Activated naive CD8-positive, alpha-beta T cell treated with anti-CD3 and anti-CD28 coated beads, Interleukin-2, amount 50 U/mL, for 16 hours (primary cell): ENCODE results near the gene TSC2.
"Not testable (repeated sequence)": the region's sequence is repeated elsewhere in the genome, so short reads cannot be mapped to it uniquely, and the experiment has no call there.

Experiments
- DNase-seq: peaks from one replicate; pipeline ENCODE4 v3.0.0-alpha.2; 2020; ENCODE audit warnings: low read depth, low spot score

The TSC2 gene

DNA sequence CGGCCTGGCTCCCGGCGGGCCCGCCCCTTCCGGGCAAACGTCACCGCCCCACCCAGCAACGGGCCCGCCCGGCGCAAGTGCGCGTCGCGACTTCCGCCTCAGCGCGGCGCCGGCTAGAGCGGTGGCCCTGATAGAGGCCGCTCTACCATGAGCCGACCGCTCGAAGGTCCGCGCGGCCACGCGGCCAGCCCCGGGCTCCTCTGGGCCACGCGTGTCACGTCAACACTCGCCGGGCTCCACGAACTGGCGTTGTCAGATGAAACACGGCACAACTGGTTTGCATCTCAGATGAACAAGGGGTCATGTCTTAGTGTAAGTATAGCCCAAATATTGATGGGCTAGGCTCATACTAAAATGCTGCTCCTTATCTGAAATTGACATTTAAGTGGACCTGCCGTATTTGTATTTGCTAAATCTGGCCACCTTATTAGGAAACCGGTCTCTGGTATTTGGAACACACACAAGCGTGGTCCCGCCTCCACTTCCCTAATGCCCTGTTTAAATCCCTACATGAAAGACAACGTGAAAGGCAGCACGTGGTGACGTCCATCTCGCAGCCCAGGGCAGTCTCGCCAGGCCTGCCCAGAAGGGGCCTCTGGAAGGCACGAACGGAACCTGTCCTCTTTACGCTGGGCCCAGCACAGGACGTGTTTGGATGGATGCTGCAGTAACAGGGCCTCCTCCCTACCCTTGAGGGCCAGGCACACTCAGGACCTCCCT lies 37.8 kb upstream of the TSC2 start, which contains the start of gene ZNF598:
Gene ZNF598 (minus strand): TSS at position 31 of the 720 bp plus-strand sequence.
- peak; percentile 59 for DNase-seq

DNA sequence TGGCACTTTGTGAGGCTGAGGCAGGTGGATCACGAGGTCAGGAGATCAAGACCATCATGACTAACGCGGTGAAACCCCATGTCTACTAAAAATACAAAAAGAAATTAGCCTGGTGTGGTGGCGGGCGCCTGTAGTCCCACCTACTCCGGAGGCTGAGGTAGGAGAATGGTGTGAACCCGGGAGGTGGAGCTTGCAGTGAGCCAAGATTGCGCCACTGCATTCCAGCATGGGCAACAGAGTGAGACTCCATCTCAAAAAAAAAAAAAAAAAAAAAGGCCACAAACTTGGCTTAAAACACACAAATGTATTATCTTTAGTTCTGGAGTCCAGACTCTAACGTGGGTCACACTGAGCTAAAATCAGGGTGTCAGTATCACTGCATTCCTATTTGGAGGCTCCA lies 36.1 kb upstream of the TSC2 start:
- not testable (repeated sequence) for DNase-seq

DNA sequence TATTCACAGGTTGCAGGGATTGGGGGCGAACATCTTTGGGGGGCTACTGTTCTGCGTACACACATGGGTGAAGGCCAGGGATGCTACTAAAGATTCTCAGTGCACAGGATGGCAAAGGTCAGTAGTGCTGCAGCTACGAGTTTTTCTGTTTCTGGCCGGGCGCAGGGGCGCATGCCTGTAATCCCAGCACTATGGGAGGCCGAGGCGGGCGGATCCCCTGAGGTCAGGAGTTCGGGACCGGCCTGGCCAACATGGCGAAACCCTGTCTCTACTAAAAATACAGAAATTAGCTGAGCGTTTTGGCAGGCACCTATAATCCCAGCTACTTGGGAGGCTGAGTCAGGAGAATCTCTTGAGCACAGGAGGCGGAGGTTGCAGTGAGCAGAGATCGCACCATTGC lies 34.3 kb upstream of the TSC2 start:
- no peak for DNase-seq

DNA sequence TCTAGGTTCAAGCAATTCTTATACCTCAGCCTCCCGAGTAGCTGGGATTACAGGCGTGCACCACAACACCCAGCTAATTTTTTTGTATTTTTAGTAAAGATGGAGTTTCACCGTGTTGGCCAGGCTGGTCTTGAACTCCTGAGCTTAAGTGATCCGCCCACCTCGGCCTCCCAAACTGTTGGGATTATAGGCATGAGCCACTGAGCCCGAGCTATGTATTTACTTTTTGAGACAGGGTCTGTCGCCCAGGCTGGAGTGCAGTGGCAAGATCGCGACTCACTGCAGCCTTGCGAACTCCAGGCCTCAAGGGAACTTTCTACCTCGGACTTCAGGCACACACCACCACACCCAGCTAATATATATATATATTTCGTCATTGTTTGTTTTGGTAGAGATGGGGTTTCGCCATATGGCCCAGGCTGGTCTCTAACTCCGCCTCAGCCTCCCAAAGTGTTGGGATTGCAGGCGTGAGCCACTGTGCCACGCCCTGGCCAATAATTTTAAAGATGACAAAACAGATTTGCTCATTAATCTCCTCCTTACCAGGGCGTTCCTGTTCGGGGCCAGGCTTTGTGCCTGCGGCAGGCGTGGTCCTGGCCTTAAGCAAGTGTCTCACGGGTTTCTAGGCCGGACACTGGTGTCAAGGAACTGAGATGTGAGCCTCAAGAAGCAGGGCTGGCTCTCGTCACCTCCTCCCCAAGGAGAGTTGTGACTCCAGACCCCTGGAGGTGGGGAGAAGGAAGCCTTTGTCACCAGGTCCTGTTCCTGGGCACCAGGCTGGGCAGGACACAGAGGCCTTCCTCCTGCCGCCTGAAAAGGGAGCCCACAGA lies 32.5 kb upstream of the TSC2 start:
- DNase-seq = no peak

DNA sequence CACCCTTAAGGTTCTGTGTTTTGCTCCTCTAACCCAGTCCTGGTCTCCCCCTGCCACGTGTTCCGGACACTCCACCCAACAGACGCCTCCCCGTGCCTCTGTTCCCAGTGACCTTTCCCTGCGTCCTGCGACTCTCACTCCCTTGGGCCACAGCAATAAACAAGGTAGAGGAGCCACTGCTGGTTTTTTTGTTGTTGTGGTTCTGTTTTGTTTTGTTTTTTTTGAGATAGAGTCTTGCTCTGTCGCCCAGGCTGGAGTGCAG lies 31.9 kb upstream of the TSC2 start:
- no peak for DNase-seq

DNA sequence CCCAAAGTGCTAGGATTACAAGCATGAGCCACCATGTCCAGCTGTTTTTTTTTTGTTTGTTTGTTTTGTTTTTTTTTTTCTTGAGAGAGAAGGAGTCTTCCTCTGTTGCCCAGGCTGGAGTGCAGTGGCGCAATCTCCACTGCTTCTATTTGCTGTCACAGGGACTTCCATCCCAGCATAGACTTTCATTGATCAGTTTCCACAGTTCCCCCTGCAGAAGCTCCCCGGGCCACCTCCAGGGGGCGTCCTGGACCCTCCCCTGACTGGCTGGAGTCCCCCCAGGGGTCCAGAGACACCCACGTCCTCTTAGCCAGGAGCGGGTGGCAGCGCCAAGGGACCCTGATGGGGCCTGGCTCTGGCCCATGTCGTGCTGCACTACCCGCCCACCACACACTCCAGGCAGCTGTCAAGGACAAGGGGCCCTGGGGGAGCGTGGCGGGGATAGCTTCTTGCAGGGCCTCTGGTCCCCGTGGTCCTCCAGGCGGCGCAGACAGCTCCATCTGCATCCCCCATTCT lies 31.3 kb upstream of the TSC2 start:
- DNase-seq = no peak

DNA sequence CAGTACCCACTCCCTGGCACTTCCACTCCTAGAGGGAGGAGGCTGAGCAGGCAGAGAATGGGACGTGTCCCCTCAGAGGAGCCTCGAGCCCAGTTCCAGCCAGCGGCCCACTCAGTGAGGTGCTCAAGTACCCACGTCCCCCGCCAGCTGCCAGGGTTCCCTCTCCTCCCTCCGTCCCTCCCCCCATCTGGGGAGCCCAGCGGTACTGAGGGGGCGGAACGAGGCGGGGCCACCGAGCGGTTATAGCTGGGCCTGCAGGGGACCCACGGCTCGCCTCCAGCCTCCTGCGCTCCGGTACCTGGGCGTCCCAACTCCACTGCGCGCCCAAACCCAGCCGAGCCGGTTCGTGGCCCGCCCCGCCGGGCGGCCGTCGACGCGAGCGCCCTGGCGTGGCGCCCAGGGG lies 28.3 kb upstream of the TSC2 start, which contains the start of gene NPW:
Gene NPW (plus strand): TSS at position 268 of the 403 bp plus-strand sequence.
- DNase-seq = peak; percentile 29

DNA sequence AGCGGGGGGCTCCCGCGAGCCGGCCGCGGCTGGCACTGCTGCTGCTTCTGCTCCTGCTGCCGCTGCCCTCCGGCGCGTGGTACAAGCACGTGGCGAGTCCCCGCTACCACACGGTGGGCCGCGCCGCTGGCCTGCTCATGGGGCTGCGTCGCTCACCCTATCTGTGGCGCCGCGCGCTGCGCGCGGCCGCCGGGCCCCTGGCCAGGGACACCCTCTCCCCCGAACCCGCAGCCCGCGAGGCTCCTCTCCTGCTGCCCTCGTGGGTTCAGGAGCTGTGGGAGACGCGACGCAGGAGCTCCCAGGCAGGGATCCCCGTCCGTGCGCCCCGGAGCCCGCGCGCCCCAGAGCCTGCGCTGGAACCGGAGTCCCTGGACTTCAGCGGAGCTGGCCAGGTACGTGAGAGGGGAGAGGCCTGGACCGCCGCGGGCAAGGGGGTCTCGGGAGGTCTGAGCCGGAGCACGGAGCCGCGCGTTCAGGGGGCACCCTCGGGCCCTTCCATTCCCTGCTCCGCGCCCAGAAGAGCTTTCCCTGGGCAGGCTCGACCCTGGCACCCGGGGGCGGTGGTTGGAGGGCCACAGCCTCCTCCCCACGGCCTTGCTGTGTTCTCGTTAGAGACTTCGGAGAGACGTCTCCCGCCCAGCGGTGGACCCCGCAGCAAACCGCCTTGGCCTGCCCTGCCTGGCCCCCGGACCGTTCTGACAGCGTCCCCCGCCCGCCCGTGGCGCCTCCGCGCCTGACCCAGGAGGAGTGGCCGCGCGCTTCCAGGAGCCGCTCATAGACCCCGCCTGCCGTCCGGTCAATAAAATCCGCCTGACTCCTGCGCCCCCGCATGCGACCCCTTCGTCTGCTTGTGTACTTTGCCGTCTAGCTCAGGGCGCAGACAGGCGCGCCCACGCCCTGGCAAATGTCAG lies 27.6 kb upstream of the TSC2 start:
- no peak for DNase-seq

DNA sequence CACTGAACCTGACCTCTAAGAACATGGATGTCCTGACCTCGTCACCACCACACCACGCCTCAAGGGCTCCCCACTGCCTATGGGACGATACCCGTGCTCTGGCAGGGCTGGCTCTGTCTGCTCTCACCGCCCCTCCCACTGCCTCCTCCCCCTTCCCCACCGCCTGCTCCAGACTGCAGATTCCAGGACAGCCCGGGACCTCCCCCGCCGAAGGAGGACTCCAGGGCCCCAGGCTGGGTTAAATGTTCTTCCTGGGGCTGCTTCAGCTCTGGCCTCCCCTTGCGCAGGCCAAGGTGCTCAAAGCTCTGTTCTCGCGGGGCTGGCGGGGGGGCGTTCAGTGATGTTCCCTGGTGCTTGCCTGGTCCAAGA lies 25.1 kb upstream of the TSC2 start:
- DNase-seq = no peak

DNA sequence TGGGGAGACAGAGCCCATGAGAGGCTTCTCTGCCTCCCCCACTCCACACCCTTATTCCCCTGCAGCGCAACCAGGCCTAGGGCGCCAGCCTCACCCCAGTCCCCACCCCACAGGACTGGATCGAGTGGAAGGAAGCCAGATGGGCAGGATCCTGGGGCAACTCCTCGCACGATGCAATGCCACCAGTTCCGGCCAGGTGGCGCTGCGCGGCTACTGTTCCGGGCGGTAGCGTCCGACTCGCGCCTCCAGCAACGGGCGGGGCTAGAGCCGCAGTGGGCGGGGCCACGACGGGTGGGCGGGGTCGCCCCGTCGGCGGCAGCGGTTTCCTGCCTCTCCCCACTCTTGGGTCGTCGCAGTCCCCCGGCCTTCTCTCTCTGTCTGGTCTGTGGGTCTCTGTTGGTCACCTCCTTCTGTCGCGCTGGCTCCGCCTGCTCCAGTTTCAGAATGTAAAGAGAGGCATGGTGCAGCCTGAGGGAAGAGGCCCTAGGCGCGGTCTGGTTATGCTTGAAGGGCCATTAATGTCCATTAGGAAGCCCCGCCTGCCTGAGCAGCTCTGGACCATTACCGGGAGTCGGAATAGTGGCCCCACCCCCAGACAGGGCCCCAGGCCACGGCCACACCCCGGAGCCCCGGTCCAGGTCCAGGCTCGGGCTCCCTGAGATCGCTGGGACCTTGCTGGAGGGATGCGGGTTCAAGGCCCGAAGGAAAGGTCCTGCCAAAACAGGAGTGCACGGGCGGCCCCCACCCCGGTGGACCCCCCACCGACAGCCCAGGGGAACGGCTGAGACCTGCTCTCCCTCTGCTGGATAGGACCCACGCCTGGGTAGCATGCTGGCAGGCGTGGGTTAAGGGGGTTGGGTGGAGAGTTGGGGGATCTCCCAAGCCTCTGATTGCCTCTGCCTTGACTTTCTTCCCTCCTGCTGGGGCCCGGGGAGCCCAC lies 24.4 kb upstream of the TSC2 start:
- peak; percentile 92 for DNase-seq

DNA sequence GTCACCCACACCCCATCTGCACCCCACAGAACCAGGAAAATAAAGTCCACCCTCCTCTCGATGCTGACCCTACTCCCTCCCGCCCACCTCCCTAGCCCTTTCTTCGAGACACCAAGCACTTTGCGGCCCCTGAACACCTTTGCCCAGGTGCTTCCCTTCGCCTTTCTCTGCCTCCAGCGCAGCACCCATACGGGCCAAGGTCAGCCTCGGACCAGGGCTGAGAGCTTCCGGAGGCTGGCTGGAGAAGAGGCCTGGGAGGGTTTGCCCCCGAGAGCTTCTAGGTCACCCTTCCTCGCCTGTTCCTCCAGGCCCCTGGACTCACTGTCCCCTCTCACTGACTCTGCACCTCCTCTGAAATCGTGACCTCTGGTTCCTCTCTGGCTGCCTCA lies 23.8 kb upstream of the TSC2 start:
- no peak for DNase-seq

DNA sequence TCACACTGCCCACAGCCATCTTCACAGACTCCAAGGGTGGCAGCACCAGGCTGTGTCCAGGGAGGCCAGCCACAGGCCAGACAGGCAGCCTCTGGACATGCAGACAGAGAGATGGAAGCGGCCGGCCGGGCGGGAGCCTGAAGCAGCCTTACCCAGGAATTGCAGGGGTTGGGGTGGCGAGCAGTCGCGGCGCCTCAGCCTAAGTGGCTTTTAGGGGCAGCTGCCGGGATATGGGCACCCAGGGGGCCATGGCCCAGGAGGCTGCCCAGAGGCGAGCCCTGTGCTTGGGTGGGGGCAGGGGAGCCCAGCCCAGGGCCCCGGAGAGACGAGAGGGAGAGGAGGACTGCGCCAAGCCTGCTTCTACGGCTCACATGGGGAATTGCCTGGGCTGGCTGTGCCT lies 22.5 kb upstream of the TSC2 start:
- no peak for DNase-seq

DNA sequence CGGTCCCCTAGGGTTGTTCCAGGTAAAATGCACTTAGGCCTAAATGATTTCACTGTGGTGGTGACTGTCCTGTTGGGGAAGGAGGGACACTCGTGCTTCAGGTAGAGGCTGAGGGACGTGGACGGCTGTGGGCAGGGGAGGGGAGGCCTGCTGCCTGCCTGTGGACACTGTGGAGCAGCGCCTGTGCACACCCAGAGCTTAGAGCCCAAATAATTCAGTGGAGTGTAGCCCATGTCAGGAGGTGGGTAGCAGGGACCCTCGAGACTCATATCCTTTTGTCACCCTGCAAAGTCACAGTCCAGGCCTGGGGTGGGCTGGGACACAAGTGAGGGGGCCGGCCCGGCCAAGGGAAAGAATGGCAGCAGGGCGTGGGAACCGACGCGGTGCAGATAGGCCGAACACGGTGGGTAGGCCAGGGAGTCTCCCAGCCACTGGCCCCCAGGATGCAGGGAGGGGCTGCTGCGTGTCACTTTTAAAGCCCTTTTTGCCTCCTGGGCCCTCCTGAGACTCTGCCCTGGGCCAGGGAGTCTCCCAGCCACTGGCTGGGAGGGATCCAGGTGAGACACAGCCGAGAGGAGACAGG lies 21.8 kb upstream of the TSC2 start:
- no peak for DNase-seq

DNA sequence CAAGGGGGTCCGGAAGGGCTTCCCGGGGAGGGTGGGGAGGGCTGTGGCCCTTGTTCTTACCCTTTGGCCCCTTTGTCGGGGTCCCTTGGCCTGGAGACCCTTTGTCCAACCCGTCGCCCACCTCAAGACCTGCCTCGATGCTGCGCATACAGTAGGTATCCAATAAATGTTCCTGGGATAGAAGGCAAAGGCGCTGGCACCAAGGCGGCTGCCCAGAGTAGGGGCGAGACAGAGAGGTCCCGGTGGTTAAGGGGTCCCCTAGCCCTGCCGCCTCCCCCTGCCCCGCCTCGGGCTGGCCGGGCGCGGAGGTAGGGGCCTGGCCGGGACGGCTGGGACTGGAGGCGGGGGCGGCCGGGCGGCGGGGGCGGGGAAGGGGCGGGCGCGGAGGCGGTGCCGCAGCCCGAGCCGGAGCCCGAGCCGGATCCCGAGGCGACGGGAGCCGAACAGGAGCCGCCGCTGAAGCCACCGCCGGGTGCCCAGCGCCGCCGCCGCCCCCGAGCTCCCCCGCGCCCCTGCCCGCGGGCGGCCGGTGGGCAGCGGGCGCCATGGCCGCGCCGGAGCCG lies 21.2 kb upstream of the TSC2 start, which contains the start of gene NHERF2:
Gene NHERF2 (plus strand): TSS at position 442 of the 563 bp plus-strand sequence. CDS start 104 bp downstream, at position 546.
- no peak for DNase-seq

DNA sequence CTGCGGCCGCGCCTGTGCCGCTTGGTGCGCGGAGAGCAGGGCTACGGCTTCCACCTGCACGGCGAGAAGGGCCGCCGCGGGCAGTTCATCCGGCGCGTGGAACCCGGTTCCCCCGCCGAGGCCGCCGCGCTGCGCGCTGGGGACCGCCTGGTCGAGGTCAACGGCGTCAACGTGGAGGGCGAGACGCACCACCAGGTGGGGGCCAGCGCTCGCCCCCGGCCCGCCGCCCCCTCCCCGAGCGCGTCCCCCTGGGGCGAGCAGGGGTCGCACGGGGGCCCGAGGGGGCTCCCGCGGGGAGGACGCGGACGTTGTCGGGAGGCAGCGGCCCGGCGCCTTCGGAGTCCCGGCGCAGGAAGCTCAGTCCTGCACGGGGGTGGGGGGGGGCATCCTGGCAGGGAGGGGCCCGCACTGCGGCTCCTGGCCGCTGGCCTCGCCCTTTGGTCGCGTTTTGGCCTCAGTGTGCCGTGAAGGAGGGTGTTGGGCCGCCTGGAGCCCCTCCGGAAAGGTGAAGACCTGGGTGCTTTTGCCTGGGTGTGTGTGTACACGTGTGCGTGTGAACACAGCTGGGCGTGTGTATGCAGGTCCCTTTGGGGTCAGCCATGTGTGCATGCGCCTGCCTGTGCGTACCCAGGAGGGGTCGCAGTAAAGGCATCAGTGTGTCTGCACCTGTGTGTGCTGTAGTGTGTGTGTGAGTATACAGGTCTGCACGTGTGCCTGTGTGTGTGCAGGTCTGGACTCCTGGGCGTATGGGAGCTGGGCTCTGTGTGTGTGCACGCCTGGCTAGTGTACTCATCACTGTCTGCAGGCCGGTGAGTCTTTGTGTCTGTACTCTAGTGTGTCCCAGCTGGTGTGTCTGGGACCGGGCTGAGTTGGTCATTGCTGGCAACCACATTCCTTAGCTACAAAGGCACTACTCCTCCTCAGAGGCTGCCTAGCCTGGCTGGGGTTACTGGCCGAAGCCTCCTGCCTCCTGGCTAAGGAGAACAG lies 20.5 kb upstream of the TSC2 start:
- DNase-seq = no peak

DNA sequence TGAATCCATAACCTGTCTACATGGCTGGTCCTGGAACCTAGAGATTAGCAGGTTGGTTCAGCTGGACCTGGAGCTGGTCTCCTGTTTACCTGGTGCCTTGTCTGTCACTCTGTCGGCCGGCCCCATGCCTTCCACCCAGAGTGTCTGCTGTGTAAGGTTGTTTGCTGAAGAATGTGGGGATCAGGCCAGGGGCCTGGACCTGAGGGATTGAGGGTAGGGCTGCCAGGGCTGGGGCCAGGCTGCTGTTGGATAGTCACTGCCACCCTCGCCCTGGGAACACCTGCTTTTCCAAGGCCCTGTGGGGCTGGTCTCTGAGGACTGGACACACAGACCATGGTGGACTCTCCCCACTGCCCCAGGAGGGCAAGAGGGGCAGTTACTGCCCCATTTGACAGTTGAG lies 19.6 kb upstream of the TSC2 start:
- no peak for DNase-seq

DNA sequence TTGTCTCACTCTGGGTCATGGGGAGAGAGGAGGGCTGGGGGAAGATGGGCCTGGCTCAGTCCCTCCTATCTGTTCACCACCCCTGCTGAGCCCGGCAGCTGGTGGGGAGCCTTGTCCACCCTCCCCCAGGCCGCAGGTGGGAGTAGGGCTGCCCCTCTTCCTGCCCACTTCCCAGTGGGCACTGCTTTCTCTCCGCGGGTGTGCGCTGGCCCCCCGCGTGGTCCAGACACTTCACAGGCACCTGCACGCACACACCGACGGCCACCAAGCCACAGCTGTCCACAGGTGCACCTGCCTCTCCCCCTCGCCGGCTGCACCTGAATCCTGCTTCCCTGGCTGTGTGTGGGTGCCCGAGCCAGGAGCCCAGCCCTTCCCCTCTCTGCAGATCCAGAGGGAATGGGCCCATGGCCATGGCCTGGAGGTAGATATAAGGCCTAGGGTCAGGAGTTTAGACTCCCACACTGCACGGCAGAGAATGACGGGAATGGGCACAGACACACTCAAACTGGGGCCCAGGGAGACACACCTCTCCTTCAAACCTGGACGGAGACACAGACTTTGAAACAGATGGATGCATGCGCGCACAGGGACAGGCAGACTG lies 19.1 kb upstream of the TSC2 start:
- DNase-seq = no peak

DNA sequence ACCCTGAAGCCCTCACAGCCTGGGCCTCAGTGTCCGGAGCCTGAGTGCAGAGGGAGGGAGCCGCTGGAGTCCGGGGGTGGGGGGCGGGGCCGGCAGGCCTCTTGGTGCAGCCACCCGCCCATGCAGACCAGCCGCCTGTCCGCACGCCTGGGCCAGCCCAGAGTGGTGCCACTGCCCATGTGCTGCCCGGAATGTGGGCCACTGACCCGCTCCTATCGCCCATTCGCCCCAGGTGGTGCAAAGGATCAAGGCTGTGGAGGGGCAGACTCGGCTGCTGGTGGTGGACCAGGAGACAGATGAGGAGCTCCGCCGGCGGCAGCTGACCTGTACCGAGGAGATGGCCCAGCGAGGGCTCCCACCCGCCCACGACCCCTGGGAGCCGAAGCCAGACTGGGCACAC lies 18.4 kb upstream of the TSC2 start:
- DNase-seq = no peak
